HepG2 (cell line): ENCODE measurements around the gene MIB2. TPM values are rescaled to one million over a fixed set of nuclear protein-coding genes. Genes with fewer than 3 reads are reported as not detected.

Experiments used
- ATAC-seq: fragments of 200-7000 bp; cut with Tn5 transposase; 3 replicates; pipeline ENCODE4 v1.9.1; 2020; ENCODE audit warnings: mild to moderate bottlenecking, moderate library complexity
- BruUV-seq: library from RNA; stranded (reverse); fragments of 400-500 nt; replicated peaks from 2 replicates; lab custom pipeline; 2021; lab: Mats Ljungman, UMichigan
- CTCF ChIA-PET: fragments of 300-600 bp; formaldehyde crosslinking; extraction: SDS; loops from one replicate; lab custom pipeline; 2021; ENCODE audit warnings: low total read pairs, inconsistent platforms, low intra/inter-chr PET ratio; lab: Yijun Ruan, JAX
- POLR2A ChIA-PET: fragments of 350-600 bp; sonication (Branson Sonifier 250); formaldehyde crosslinking; loops from one replicate; lab custom pipeline; 2020; ENCODE audit warnings: antibody characterized with exemption, inconsistent platforms; lab: Yijun Ruan, JAX
- DNase-seq: peaks from one replicate; pipeline ENCODE4 v3.0.0-alpha.2; 2015; ENCODE audit warnings: low spot score
- FAIRE-seq: peaks from 3 replicates; lab custom pipeline; 2011; peaks lifted over from hg19 to GRCh38; lab: Jason Lieb, UNC
- H2AFZ ChIP-seq: one replicate; pipeline ENCODE4 v1.6.1; 2011; ENCODE audit warnings: low read length, inconsistent platforms
- H3K27ac ChIP-seq: fragments of 300-600 bp; 3 replicates; pipeline ENCODE4 v1.8.0; 2011; ENCODE audit warnings: mixed run types, mild to moderate bottlenecking, mixed read lengths, low read length, inconsistent platforms; ENCODE audit not compliant: insufficient read depth; ENCODE audit errors: extremely low read length
- H3K27me3 ChIP-seq, 2 experiments: fragments of 200-600 bp in 1 of 2; 2 replicates in 1 of 2; 3 replicates in 1 of 2; pipeline versions ENCODE4 v1.6.0 to v1.8.0; 2011; ENCODE audit warnings: low read length in 2 of 2, mild to moderate bottlenecking in 2 of 2, moderate library complexity in 2 of 2, inconsistent platforms in 1 of 2; ENCODE audit not compliant: insufficient read depth in 2 of 2, control insufficient read depth in 1 of 2
- H3K36me3 ChIP-seq, 2 experiments: fragments of 200-600 bp in 1 of 2; replicated peaks in 1 of 2; 2 replicates in 1 of 2; 3 replicates in 1 of 2; pipeline versions ENCODE4 v1.5.1 to v1.8.0; 2011; ENCODE audit warnings: low read length in 2 of 2, inconsistent platforms in 1 of 2; ENCODE audit not compliant: insufficient read depth in 2 of 2, control insufficient read depth in 1 of 2
- H3K4me1 ChIP-seq: 2 replicates; pipeline ENCODE4 v1.5.1; 2012; ENCODE audit warnings: low read length, inconsistent platforms; ENCODE audit not compliant: insufficient read depth
- H3K4me2 ChIP-seq: 2 replicates; pipeline ENCODE4 v1.6.0; 2011; ENCODE audit warnings: low read depth, low read length, inconsistent platforms
- H3K4me3 ChIP-seq, 3 experiments: fragments of 200-600 bp in 1 of 3; sonication (generic), shearing (Covaris generic) in 1 of 3; replicated peaks in 1 of 3; 2 replicates each; pipeline ENCODE4 v1.5.1; 2011 to 2016; ENCODE audit warnings: low read length in 3 of 3, inconsistent platforms in 2 of 3, low read depth in 2 of 3, mild to moderate bottlenecking in 2 of 3, control low read depth in 1 of 3, mixed read lengths in 1 of 3; ENCODE audit not compliant: insufficient read depth in 1 of 3
- H3K79me2 ChIP-seq: one replicate; pipeline ENCODE4 v1.6.1; 2011; ENCODE audit warnings: low read length, inconsistent platforms; ENCODE audit not compliant: insufficient read depth
- H3K9ac ChIP-seq: 2 replicates; pipeline ENCODE4 v1.6.0; 2011; ENCODE audit warnings: mild to moderate bottlenecking, low read depth, low read length, inconsistent platforms; ENCODE audit not compliant: insufficient read depth
- H3K9me3 ChIP-seq: 2 replicates; pipeline ENCODE4 v1.5.1; 2012; ENCODE audit warnings: mild to moderate bottlenecking, low read length
- H4K20me1 ChIP-seq: 2 replicates; pipeline ENCODE4 v1.6.0; 2011; ENCODE audit warnings: inconsistent platforms, mild to moderate bottlenecking, low read length, moderate library complexity; ENCODE audit not compliant: insufficient read depth
- CENPX ChIP-seq: sonication (generic); formaldehyde crosslinking; IDR thresholded peaks from 2 replicates; pipeline ENCODE4 v1.9.0; 2021; ENCODE audit warnings: mild to moderate bottlenecking, missing genetic modification reagents, moderate library complexity
- ESRRA ChIP-seq: sonication (generic); formaldehyde crosslinking; IDR thresholded peaks from 2 replicates; pipeline ENCODE4 v1.5.1; 2020; ENCODE audit warnings: mild to moderate bottlenecking, low read depth, missing genetic modification reagents
- GABPB1 ChIP-seq: IDR thresholded peaks from 2 replicates; pipeline ENCODE4 v1.6.1; 2016; ENCODE audit warnings: mild to moderate bottlenecking, missing genetic modification reagents, moderate library complexity, missing compliant biosample characterization
- MAFF ChIP-seq: IDR thresholded peaks from 2 replicates; pipeline ENCODE4 v1.6.1; 2011; ENCODE audit warnings: low read depth, low read length, improper control_type of control experiment
- NCOA5 ChIP-seq: sonication (generic); formaldehyde crosslinking; IDR thresholded peaks from 2 replicates; pipeline ENCODE4 v1.4.0; 2020; ENCODE audit warnings: missing genetic modification reagents
- PCBP2 ChIP-seq: fragments of 200-400 bp; formaldehyde crosslinking; optimal IDR thresholded peaks from 2 replicates; pipeline ENCODE3; 2018; ENCODE audit warnings: low read length, low read depth; ENCODE audit not compliant: poor library complexity, severe bottlenecking
- SP1 ChIP-seq, 2 experiments: fragments of 450-650 bp in 1 of 2; sonication (generic) in 1 of 2; formaldehyde crosslinking in 1 of 2; IDR thresholded peaks; 2 replicates each; pipeline versions ENCODE4 v1.4.0 to v1.6.1; 2016 to 2020; ENCODE audit warnings: missing genetic modification reagents in 1 of 2
- ZNF564 ChIP-seq: sonication (generic); formaldehyde crosslinking; IDR thresholded peaks from 2 replicates; pipeline ENCODE4 v1.8.1; 2023; ENCODE audit warnings: mild to moderate bottlenecking, missing genetic modification reagents
- ZNF724P ChIP-seq: sonication (generic); formaldehyde crosslinking; IDR thresholded peaks from 2 replicates; pipeline ENCODE4 v1.8.0; 2022; ENCODE audit warnings: missing genetic modification reagents, borderline replicate concordance
- ZNF768 ChIP-seq: sonication (generic); formaldehyde crosslinking; IDR thresholded peaks from 2 replicates; pipeline ENCODE4 v1.4.0; 2020; ENCODE audit warnings: missing genetic modification reagents
- ZSCAN9 ChIP-seq: IDR thresholded peaks from 2 replicates; pipeline ENCODE4 v1.6.1; 2016; ENCODE audit warnings: borderline replicate concordance
- WGBS: methylation state at CpG from one replicate; pipeline ENCODE4 v1.1.6; 2017; ENCODE audit warnings: low lambda C conversion rate; 5-methylcytosine and 5-hydroxymethylcytosine counted together
- in situ Hi-C: cut with HindIII; loops from 2 replicates; pipeline ENCODE4 v1.10.0; 2017; ENCODE audit warnings: low pct_unique_long_range_greater_than_20kb; ENCODE audit not compliant: extremely low pct_ligation_motif_present
- intact Hi-C: fragments of 100-400 bp; cut with micrococcal nuclease; formaldehyde crosslinking; loops from one replicate; pipeline ENCODE4 v1.10.0; 2022; ENCODE audit not compliant: unreplicated experiment
- polyA plus RNA-seq, 8 experiments: library from polyadenylated mRNA; depleted of rRNA in 3 of 8; stranded (reverse) in 7 of 8; unstranded in 1 of 8; fragments of >200 nt; fragmentation: Illumina TruSeq in 4 of 8; extraction: Trizol in 4 of 8; gene quantifications; 2 replicates each; pipeline versions ENCODE4 v1.2.1 to v1.2.3, GENCODE V29; 2011 to 2016; ENCODE audit warnings: low read depth in 4 of 8, missing spikeins in 1 of 8, mixed read lengths in 1 of 8; ENCODE audit not compliant: insufficient read depth in 1 of 8
- total RNA-seq, 5 experiments: library from RNA; depleted of rRNA; stranded (reverse); fragments of >200 nt; fragmentation: Illumina TruSeq; extraction: Trizol; gene quantifications; 2 replicates each; pipeline ENCODE4 v1.2.3, GENCODE V29; 2016; ENCODE audit warnings: low read depth in 1 of 5
- TF ChIP-seq, protein P1 (sequence below): sonication (generic); formaldehyde crosslinking; IDR thresholded peaks from 2 replicates; pipeline ENCODE4 v1.4.0; 2020; ENCODE audit warnings: missing genetic modification reagents, borderline replicate concordance

MIB2 gene
- total and polyA plus RNA-seq, 2 of the 13 experiments (the other 11 are each of a cell fraction or from before 2014, with no cell fraction given), result 19.9 to 30.4 TPM

DNA sequence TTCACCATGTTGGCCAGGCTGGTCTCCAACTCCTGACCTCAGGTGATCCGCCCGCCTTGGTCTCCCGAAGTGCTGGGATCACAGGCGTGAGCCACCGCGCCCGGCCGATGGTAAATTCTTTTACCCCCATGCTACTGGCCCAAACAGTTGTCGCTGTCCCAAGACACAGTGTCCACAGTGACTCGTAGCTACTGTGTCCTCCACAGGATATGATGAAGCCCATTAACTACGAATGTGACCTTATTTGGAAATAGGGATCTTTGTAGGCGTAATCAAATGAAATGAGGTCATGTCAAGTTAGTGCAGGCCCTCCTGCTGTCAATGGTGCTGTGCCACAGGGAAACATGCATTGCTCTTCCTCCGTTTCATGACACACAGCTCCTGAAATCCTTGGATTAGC is 23.8 kb upstream of the MIB2 start:
- intact Hi-C loops, result no loop called here
- in situ Hi-C loops, result no loop called here
- Histone ChIP-seq H3K9me3 (no peaks in the 10 kb centered on the region), H3K4me1 (peaks cover 27% of the 10 kb centered on the region), H3K27ac (no peak overlapping the region), H3K79me2 (no peaks in the 10 kb centered on the region), H4K20me1 (no peaks in the 10 kb centered on the region), H3K4me3 (no peak overlapping the region), H2AFZ (no peak overlapping the region), H3K27me3 (peaks cover 4 to 25% of the 10 kb centered on the region in 2 experiments; a peak in 4 of 5 replicates), H3K9ac (no peak overlapping the region), H3K4me2 (no peak overlapping the region), H3K36me3 (no peaks in the 10 kb centered on the region)
- no peak for ATAC-seq
- no TSS peak for BruUV-seq
- WGBS, result 74% methylated on average over 13 of the region's 13 CpGs
- TF ChIP-seq SP1 (IDR thresholded peaks at IDR 0.05) (no peak), SP1 (CRISPR knock-in tag; IDR thresholded peaks at IDR 0.05) (no peak), ZNF724P (CRISPR knock-in tag) (no peak), PCBP2 (no peak), ESRRA (CRISPR knock-in tag) (no peak), NCOA5 (CRISPR knock-in tag) (no peak), GABPB1 (CRISPR knock-in tag) (no peak), CENPX (CRISPR knock-in tag) (no peak), ZSCAN9 (CRISPR knock-in tag) (no peak), ZNF768 (CRISPR knock-in tag) (no peak), MAFF (no peak), ZNF564 (CRISPR knock-in tag) (no peak)
- TF ChIP-seq, protein P1, sequence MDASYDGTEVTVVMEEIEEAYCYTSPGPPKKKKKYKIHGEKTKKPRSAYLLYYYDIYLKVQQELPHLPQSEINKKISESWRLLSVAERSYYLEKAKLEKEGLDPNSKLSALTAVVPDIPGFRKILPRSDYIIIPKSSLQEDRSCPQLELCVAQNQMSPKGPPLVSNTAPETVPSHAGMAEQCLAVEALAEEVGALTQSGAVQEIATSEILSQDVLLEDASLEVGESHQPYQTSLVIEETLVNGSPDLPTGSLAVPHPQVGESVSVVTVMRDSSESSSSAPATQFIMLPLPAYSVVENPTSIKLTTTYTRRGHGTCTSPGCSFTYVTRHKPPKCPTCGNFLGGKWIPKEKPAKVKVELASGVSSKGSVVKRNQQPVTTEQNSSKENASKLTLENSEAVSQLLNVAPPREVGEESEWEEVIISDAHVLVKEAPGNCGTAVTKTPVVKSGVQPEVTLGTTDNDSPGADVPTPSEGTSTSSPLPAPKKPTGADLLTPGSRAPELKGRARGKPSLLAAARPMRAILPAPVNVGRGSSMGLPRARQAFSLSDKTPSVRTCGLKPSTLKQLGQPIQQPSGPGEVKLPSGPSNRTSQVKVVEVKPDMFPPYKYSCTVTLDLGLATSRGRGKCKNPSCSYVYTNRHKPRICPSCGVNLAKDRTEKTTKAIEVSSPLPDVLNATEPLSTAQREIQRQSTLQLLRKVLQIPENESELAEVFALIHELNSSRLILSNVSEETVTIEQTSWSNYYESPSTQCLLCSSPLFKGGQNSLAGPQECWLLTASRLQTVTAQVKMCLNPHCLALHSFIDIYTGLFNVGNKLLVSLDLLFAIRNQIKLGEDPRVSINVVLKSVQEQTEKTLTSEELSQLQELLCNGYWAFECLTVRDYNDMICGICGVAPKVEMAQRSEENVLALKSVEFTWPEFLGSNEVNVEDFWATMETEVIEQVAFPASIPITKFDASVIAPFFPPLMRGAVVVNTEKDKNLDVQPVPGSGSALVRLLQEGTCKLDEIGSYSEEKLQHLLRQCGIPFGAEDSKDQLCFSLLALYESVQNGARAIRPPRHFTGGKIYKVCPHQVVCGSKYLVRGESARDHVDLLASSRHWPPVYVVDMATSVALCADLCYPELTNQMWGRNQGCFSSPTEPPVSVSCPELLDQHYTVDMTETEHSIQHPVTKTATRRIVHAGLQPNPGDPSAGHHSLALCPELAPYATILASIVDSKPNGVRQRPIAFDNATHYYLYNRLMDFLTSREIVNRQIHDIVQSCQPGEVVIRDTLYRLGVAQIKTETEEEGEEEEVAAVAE (CRISPR knock-in tag), result no peak
- FAIRE-seq, result no peak
- CTCF ChIA-PET, result no interaction called here
- POLR2A ChIA-PET, result no interaction called here
- no peak for DNase-seq
